K562 (cell line): ENCODE results near the gene ZBTB44. TPM values are rescaled to one million over a fixed set of nuclear protein-coding genes. Genes with fewer than 3 reads are reported as not detected.

ENCODE experiments used
- ATAC-seq: fragments of 200-7000 bp; cut with Tn5 transposase; 3 replicates; pipeline ENCODE4 v1.9.1; 2020; ENCODE audit warnings: moderate library complexity
- BruUV-seq: library from RNA; stranded (reverse); fragments of 400-500 nt; replicated peaks from 2 replicates; lab custom pipeline; 2021; lab: Mats Ljungman, UMichigan
- CTCF ChIA-PET: fragments of 300-600 bp; formaldehyde crosslinking; extraction: SDS; loops from one replicate; lab custom pipeline; 2021; ENCODE audit warnings: low intra/inter-chr PET ratio; lab: Yijun Ruan, JAX
- POLR2A ChIA-PET: fragments of 300-600, 350-650 bp; sonication (Branson Sonifier 250); formaldehyde crosslinking; extraction: SDS; loops from one replicate; lab custom pipeline; 2021; ENCODE audit warnings: antibody characterized with exemption, inconsistent platforms; lab: Yijun Ruan, JAX
- DNase-seq, 4 experiments: peaks; one replicate each; pipeline versions ENCODE4 v3.0.0 to v3.0.0-alpha.2; 2011 to 2018; ENCODE audit warnings: low spot score in 3 of 4, mixed read lengths in 3 of 4; ENCODE audit errors: extremely low read depth in 1 of 4
- FAIRE-seq: peaks from 2 replicates; lab custom pipeline; 2011; peaks lifted over from hg19 to GRCh38; lab: Jason Lieb, UNC
- H2AFZ ChIP-seq: 2 replicates; pipeline ENCODE4 v1.6.0; 2011; ENCODE audit warnings: low read depth, low read length, control low read depth, inconsistent platforms
- H3K27ac ChIP-seq: fragments of 200-600 bp; 3 replicates; pipeline ENCODE4 v1.8.0; 2011; ENCODE audit warnings: low read depth, mild to moderate bottlenecking, control low read depth, inconsistent platforms, low read length, moderate library complexity, mixed read lengths; ENCODE audit errors: extremely low read depth
- H3K27me3 ChIP-seq, 2 experiments: fragments of 300-600 bp in 1 of 2; 2 replicates in 1 of 2; 3 replicates in 1 of 2; pipeline versions ENCODE4 v1.6.0 to v1.8.0; 2011; ENCODE audit warnings: inconsistent platforms in 2 of 2, low read length in 2 of 2, mild to moderate bottlenecking in 1 of 2, mixed read lengths in 1 of 2, moderate library complexity in 1 of 2; ENCODE audit not compliant: control insufficient read depth in 2 of 2, insufficient read depth in 2 of 2
- H3K36me3 ChIP-seq: fragments of 300-600 bp; 3 replicates; pipeline ENCODE4 v1.8.0; 2011; ENCODE audit warnings: mild to moderate bottlenecking, low read length, inconsistent platforms; ENCODE audit not compliant: control insufficient read depth, insufficient read depth
- H3K4me1 ChIP-seq, 2 experiments: fragments of 200-600 bp in 1 of 2; replicated peaks in 1 of 2; 2 replicates in 1 of 2; 3 replicates in 1 of 2; pipeline versions ENCODE4 v1.5.1 to v1.8.0; 2011; ENCODE audit warnings: inconsistent platforms in 2 of 2, low read length in 2 of 2, mild to moderate bottlenecking in 1 of 2, mixed read lengths in 1 of 2, moderate library complexity in 1 of 2; ENCODE audit not compliant: control insufficient read depth in 2 of 2, insufficient read depth in 2 of 2
- H3K4me2 ChIP-seq: 2 replicates; pipeline ENCODE4 v1.6.1; 2011; ENCODE audit warnings: low read length, control low read depth, inconsistent platforms, mixed read lengths; ENCODE audit not compliant: insufficient read depth
- H3K4me3 ChIP-seq: fragments of 200-600 bp; sonication (generic), shearing (Covaris generic); 2 replicates; pipeline ENCODE4 v1.5.1; 2016; ENCODE audit warnings: control low read depth, inconsistent platforms
- H3K79me2 ChIP-seq: fragments of 200-600 bp; 3 replicates; pipeline ENCODE4 v1.8.0; 2011; ENCODE audit warnings: low read length, inconsistent platforms; ENCODE audit not compliant: control insufficient read depth, insufficient read depth
- H3K9ac ChIP-seq, 2 experiments: 2 replicates each; pipeline versions ENCODE4 v1.6.0 to v1.6.1; 2011; ENCODE audit warnings: low read depth in 2 of 2, low read length in 2 of 2, control low read depth in 1 of 2, inconsistent platforms in 1 of 2, mild to moderate bottlenecking in 1 of 2, mixed read lengths in 1 of 2; ENCODE audit not compliant: insufficient read depth in 1 of 2
- H3K9me1 ChIP-seq: one replicate; pipeline ENCODE4 v1.6.0; 2011; ENCODE audit warnings: inconsistent platforms, mild to moderate bottlenecking, low read length, moderate library complexity; ENCODE audit not compliant: control insufficient read depth, insufficient read depth
- H3K9me3 ChIP-seq: replicated peaks from 2 replicates; pipeline ENCODE4 v1.5.1; 2011; ENCODE audit warnings: low read depth, low read length, inconsistent platforms; ENCODE audit not compliant: control insufficient read depth, insufficient read depth
- H4K20me1 ChIP-seq: replicated peaks from 2 replicates; pipeline ENCODE4 v1.6.1; 2011; ENCODE audit warnings: low read length, inconsistent platforms, mixed read lengths; ENCODE audit not compliant: control insufficient read depth, insufficient read depth
- OTX1 ChIP-seq: fragments of 450-650 bp; formaldehyde crosslinking; IDR thresholded peaks from 2 replicates; pipeline ENCODE4 v1.4.0; 2022; ENCODE audit warnings: mild to moderate bottlenecking
- PRPF4 ChIP-seq: fragments of 200-400 bp; formaldehyde crosslinking; IDR thresholded peaks from one replicate; pipeline ENCODE4 v1.6.1; 2017; ENCODE audit warnings: low read length, low read depth, mild to moderate bottlenecking; ENCODE audit not compliant: insufficient read depth, poor library complexity, severe bottlenecking
- RBM34 ChIP-seq: fragments of 200-400 bp; formaldehyde crosslinking; IDR thresholded peaks from 2 replicates; pipeline ENCODE4 v1.6.1; 2018; ENCODE audit warnings: low read length, borderline replicate concordance; ENCODE audit not compliant: insufficient read depth
- SLC30A9 ChIP-seq: fragments of 250-450 bp; sonication (Bioruptor Pico); IDR thresholded peaks from 2 replicates; pipeline ENCODE4 v1.8.0; 2022; ENCODE audit warnings: mild to moderate bottlenecking, moderate library complexity
- ZNF274 ChIP-seq: IDR thresholded peaks from 2 replicates; pipeline ENCODE4 v1.6.1; 2011; ENCODE audit warnings: low read depth, mild to moderate bottlenecking, low read length, moderate library complexity, borderline replicate concordance
- ZNF699 ChIP-seq: fragments of 250-450 bp; sonication (Bioruptor Pico); IDR thresholded peaks from 2 replicates; pipeline ENCODE4 v1.8.0; 2021; ENCODE audit warnings: mild to moderate bottlenecking, moderate library complexity; ENCODE audit not compliant: insufficient replicate concordance
- WGBS: fragments of 100-300 bp; shearing (Covaris generic); methylation state at CpG from one replicate; pipeline ENCODE4 v1.1.6; 2016; ENCODE audit warnings: low coverage, mixed read lengths; ENCODE audit not compliant: insufficient coverage; ENCODE audit errors: missing lambda C conversion rate; 5-methylcytosine and 5-hydroxymethylcytosine counted together
- in situ Hi-C: fragments of 300-500 bp; cut with MboI; formaldehyde crosslinking; loops from 4 replicates; pipeline ENCODE4 v1.15.0; 2018; ENCODE audit warnings: inconsistent platforms, mixed read lengths
- intact Hi-C: fragments of 100-400 bp; cut with micrococcal nuclease; formaldehyde crosslinking; loops from 2 replicates; pipeline ENCODE4 v1.14.2; 2022
- polyA plus RNA-seq, 8 experiments: library from polyadenylated mRNA; depleted of rRNA in 4 of 8; stranded (reverse) in 5 of 8; unstranded in 3 of 8; fragments of >200 nt; fragmentation: Nextera tagmentation in 2 of 8; fragmentation: Illumina TruSeq in 1 of 8; extraction: Ambion mirVana in 2 of 8; extraction: Trizol in 1 of 8; gene quantifications; 2 replicates each; pipeline versions ENCODE4 v1.2.1 to v1.2.3, GENCODE V29; 2011 to 2014; ENCODE audit warnings: inconsistent platforms in 1 of 8, missing spikeins in 1 of 8
- total RNA-seq, 7 experiments: library from RNA; depleted of rRNA in 6 of 7; stranded (reverse); fragments of >200 nt in 6 of 7; fragmentation: Illumina TruSeq in 2 of 7; extraction: Trizol in 2 of 7; gene quantifications; 2 replicates each; pipeline versions ENCODE4 v1.2.1 to v1.2.3, GENCODE V29; 2011 to 2021; ENCODE audit warnings: low replicate concordance in 1 of 7
- TF ChIP-seq, protein P1 (sequence below): sonication (generic); formaldehyde crosslinking; IDR thresholded peaks from 2 replicates; pipeline ENCODE4 v1.9.0; 2022; ENCODE audit warnings: mild to moderate bottlenecking, missing genetic modification reagents

Gene ZBTB44
- total and polyA plus RNA-seq, 9 of the 15 experiments (the other 6 are each of a cell fraction or from before 2014, with no cell fraction given), result 4.7 to 27.1 (median 17.3) TPM

DNA sequence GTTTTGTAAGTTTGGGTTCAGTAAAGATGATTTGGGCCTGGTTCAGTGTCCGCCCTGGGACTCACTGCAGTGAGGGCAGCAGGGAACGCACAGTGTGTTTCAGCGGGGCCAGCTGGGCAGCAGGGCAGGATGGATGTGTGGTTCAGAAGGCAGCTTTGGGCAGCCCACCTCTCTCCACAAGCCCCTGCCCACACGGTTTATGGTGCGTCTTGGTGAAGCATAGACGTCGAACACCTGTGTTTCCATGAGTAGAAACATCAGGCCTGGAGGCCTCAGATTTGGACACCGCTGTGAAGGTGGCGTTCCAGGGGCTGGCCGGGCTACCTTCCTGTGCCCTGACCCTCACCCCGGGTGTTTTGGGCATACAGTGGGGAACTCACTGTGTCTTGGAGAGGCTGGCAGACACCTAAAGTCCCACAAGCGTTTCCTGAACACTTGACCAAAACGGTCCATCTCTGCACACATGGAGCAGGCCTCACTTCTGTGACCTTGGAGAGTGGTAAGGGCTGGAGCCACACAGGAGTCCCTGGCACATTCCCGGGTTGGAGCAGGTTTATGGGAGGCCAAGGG lies 96.1 kb downstream of the ZBTB44 start:
- FAIRE-seq, result no peak
- WGBS, result 4% methylated on average over 14 of the region's 14 CpGs

DNA sequence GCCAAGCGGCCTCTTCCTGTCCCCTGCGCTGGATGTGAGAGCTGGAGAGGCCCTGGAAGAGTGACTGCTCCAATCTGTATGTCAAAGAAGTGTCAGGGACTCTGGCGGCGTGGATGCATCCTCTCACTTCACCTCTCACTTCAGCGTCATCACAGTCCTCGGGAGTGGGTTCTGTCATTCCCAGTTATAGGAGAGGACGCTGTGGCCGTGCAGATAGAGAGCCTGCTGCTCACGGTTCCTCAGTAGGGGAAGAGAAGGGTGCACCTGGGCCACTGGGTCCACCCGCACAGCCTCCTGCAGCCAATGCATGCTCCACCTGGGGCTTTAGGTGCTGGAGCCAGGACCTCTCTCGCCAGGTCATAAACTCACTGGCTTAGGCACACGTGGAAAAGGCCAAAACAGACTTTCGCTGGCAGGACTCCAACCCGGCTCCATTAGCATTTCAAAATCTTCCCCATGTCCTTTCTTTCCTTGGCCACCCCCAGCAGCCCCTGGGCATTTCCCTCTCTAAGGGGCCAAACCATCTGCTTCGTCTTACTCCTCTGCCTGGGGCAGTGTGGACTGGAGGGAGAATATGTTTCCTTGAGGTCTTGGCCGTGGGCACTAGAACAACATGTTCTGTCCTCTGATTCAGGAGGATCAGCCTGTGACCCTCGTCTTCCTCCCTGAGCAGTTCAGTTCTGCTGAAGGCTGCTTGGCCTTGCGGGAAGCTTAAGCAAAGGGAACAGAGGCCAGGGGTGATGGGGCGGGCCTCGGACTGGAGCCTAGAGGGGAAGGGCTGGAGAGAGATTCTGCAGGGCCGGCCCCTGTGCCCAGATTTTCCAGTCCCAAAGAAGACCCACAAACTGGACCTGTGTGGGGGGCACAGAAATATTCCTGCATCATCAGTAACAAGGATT lies 97.3 kb downstream of the ZBTB44 start:
- no TSS peak for BruUV-seq
- Histone ChIP-seq H3K79me2 (no peaks in the 10 kb centered on the region), H3K27me3 (peaks cover 33 to 82% of the 10 kb centered on the region in 2 experiments), H2AFZ (no peak overlapping the region), H3K9me1 (no peaks in the 10 kb centered on the region), H3K4me1 (peaks cover 0 to 8% of the 10 kb centered on the region in 2 experiments; a peak in 1 of 5 replicates), H3K9ac (no peak overlapping the region), H3K9me3 (no peaks in the 10 kb centered on the region), H4K20me1 (peaks cover 7% of the 10 kb centered on the region), H3K36me3 (no peaks in the 10 kb centered on the region), H3K27ac (no peak overlapping the region), H3K4me2 (no peak overlapping the region), H3K4me3 (no peak overlapping the region)
- no peak for TF ChIP-seq PRPF4
- TF ChIP-seq, protein P1, sequence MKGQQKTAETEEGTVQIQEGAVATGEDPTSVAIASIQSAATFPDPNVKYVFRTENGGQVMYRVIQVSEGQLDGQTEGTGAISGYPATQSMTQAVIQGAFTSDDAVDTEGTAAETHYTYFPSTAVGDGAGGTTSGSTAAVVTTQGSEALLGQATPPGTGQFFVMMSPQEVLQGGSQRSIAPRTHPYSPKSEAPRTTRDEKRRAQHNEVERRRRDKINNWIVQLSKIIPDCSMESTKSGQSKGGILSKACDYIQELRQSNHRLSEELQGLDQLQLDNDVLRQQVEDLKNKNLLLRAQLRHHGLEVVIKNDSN (CRISPR knock-in tag), result no peak
- TF ChIP-seq OTX1 (CRISPR knock-in tag), result no peak
- ATAC-seq, result no peak
- no peak for FAIRE-seq
- in situ Hi-C loops, result loop anchor here (10.0 kb wide), 1 partner anchor 207 kb away; the partner anchor contains the start of gene ADAMTS8
- intact Hi-C loops, result no loop called here
- ChIA-PET CTCF (no interaction called here), POLR2A (interaction anchor here (1.7 kb wide), 1 partner anchor 15 kb away, joined by 4 read pairs; no protein-coding TSS in a partner anchor)
- no peak for DNase-seq
- WGBS, result 1% methylated on average over 20 of the region's 21 CpGs

More for the DNA sequence above, 96.1 kb downstream of the ZBTB44 start:
- H2AFZ ChIP-seq, result no peak overlapping the region
- ChIA-PET CTCF (no interaction called here), POLR2A (interaction anchor here (1.7 kb wide), 1 partner anchor 16 kb away, joined by 4 read pairs; no protein-coding TSS in a partner anchor)
- intact Hi-C loops (no loop called here), in situ Hi-C loops (loop anchor here (10.0 kb wide), 1 partner anchor 206 kb away; the partner anchor contains the start of gene ADAMTS8)
- no peak overlapping the region for H3K9ac ChIP-seq
- no TSS peak for BruUV-seq
- DNase-seq, result no peak
- no peaks in the 10 kb centered on the region; the same call in none of the 2 replicates for H4K20me1 ChIP-seq
- H3K27me3 ChIP-seq, result peaks cover 33 to 79% of the 10 kb centered on the region in 2 experiments
- H3K9me3 ChIP-seq, result no peaks in the 10 kb centered on the region
- H3K4me1 ChIP-seq, result no peaks in the 10 kb centered on the region
- H3K27ac ChIP-seq, result no peak overlapping the region
- H3K36me3 ChIP-seq, result no peaks in the 10 kb centered on the region
- TF ChIP-seq ZNF274 (no peak), ZNF699 (no peak), SLC30A9 (CRISPR knock-in tag) (no peak), RBM34 (no peak)
- no peaks in the 10 kb centered on the region for H3K9me1 ChIP-seq
- H3K4me2 ChIP-seq, result no peak overlapping the region
- no peaks in the 10 kb centered on the region for H3K79me2 ChIP-seq
- no peak for ATAC-seq
- H3K4me3 ChIP-seq, result no peak overlapping the region
